ENCODE results near the gene GAR1.
"Not testable (repeated sequence)": the region's sequence is repeated elsewhere in the genome, so short reads cannot be mapped to it uniquely, and the experiment has no call there.

The GAR1 gene

GRCh38 chr4:109815151-109816081 lies at the start of gene GAR1:
TSS of gene GAR1 (plus strand) at chr4:109815762. CDS start at chr4:109816165, 403 bp downstream.
- DNase-seq (ENCODE audit: low read depth): peak; percentile 61
- TF ChIP-seq CTCF (IDR thresholded peaks at IDR 0.05; ENCODE audit: control insufficient read depth, insufficient read depth, low read depth, low read length, missing control alignments): no peak
- H3K4me3 ChIP-seq (ENCODE audit: control insufficient read depth, low read depth, low read length): peak within 1 kb of the TSS; percentile 90

GRCh38 chr4:109782092-109782491 lies 33.5 kb upstream of the GAR1 start:
- not testable (repeated sequence) for H3K4me3 ChIP-seq (ENCODE audit: control insufficient read depth, low read depth, low read length); DNase-seq (ENCODE audit: low read depth)

GRCh38 chr4:109786846-109787245 lies 28.7 kb upstream of the GAR1 start:
- no peak for TF ChIP-seq CTCF (IDR thresholded peaks at IDR 0.05; ENCODE audit: control insufficient read depth, insufficient read depth, low read depth, low read length, missing control alignments)
- H3K4me3 ChIP-seq (ENCODE audit: control insufficient read depth, low read depth, low read length): no peak overlapping the region
- DNase-seq (ENCODE audit: low read depth): no peak

- TF ChIP-seq CTCF (IDR thresholded peaks at IDR 0.05; ENCODE audit: control insufficient read depth, insufficient read depth, low read depth, low read length, missing control alignments): no peak
- DNase-seq (ENCODE audit: low read depth): no peak
- H3K4me3 ChIP-seq (ENCODE audit: control insufficient read depth, low read depth, low read length): no peak overlapping the region
These were observed 27.8 kb upstream of the GAR1 start for GRCh38 chr4:109787807-109788206.

GRCh38 chr4:109795059-109795458 lies 20.5 kb upstream of the GAR1 start:
- no peak for DNase-seq (ENCODE audit: low read depth)
- no peak overlapping the region for H3K4me3 ChIP-seq (ENCODE audit: control insufficient read depth, low read depth, low read length)
- no peak for TF ChIP-seq CTCF (IDR thresholded peaks at IDR 0.05; ENCODE audit: control insufficient read depth, insufficient read depth, low read depth, low read length, missing control alignments)

- TF ChIP-seq CTCF (IDR thresholded peaks at IDR 0.05; ENCODE audit: control insufficient read depth, insufficient read depth, low read depth, low read length, missing control alignments): no peak
These were observed 16.7 kb upstream of the GAR1 start for GRCh38 chr4:109798866-109799265.

GRCh38 chr4:109801099-109801789 lies 14.3 kb upstream of the GAR1 start:
- no peak for TF ChIP-seq CTCF (IDR thresholded peaks at IDR 0.05; ENCODE audit: control insufficient read depth, insufficient read depth, low read depth, low read length, missing control alignments)

More at GRCh38 chr4:109798866-109799265, 16.7 kb upstream of the GAR1 start:
- DNase-seq (ENCODE audit: low read depth): no peak
- H3K4me3 ChIP-seq (ENCODE audit: control insufficient read depth, low read depth, low read length): no peak overlapping the region

More at GRCh38 chr4:109801099-109801789, 14.3 kb upstream of the GAR1 start:
- H3K4me3 ChIP-seq (ENCODE audit: control insufficient read depth, low read depth, low read length): no peak overlapping the region
- DNase-seq (ENCODE audit: low read depth): no peak
